WERI-Rb-1 (cell line): ENCODE data around the gene KAT2B.

Experiments used
- DNase-seq: peaks from one replicate; pipeline ENCODE4 v3.0.0-alpha.2; 2020
- H3K27ac ChIP-seq: fragments of 250-450 bp; sonication (Bioruptor Pico); 2 replicates; pipeline ENCODE4 v1.5.1; 2020; ENCODE audit warnings: mild to moderate bottlenecking, moderate library complexity
- H3K27me3 ChIP-seq: fragments of 250-450 bp; sonication (Bioruptor Pico); 2 replicates; pipeline ENCODE4 v1.5.1; 2021; ENCODE audit warnings: mild to moderate bottlenecking, low read depth, moderate library complexity; ENCODE audit not compliant: insufficient read depth, severe bottlenecking
- H3K36me3 ChIP-seq: fragments of 250-450 bp; sonication (Bioruptor Pico); 2 replicates; pipeline ENCODE4 v1.5.1; 2020; ENCODE audit warnings: mild to moderate bottlenecking, moderate library complexity
- H3K4me3 ChIP-seq: 2 replicates; pipeline ENCODE4 v1.5.1; 2011; ENCODE audit warnings: low read depth, mild to moderate bottlenecking, control low read depth, low read length
- H3K9me3 ChIP-seq: fragments of 250-450 bp; sonication (Bioruptor Pico); 2 replicates; pipeline ENCODE4 v1.5.1; 2021; ENCODE audit warnings: mild to moderate bottlenecking, moderate library complexity; ENCODE audit not compliant: severe bottlenecking
- CTCF ChIP-seq: IDR thresholded peaks from 2 replicates; pipeline ENCODE4 v1.5.1; 2011; ENCODE audit warnings: low read depth, mild to moderate bottlenecking, control low read depth, inconsistent platforms, low read length

KAT2B gene

DNA sequence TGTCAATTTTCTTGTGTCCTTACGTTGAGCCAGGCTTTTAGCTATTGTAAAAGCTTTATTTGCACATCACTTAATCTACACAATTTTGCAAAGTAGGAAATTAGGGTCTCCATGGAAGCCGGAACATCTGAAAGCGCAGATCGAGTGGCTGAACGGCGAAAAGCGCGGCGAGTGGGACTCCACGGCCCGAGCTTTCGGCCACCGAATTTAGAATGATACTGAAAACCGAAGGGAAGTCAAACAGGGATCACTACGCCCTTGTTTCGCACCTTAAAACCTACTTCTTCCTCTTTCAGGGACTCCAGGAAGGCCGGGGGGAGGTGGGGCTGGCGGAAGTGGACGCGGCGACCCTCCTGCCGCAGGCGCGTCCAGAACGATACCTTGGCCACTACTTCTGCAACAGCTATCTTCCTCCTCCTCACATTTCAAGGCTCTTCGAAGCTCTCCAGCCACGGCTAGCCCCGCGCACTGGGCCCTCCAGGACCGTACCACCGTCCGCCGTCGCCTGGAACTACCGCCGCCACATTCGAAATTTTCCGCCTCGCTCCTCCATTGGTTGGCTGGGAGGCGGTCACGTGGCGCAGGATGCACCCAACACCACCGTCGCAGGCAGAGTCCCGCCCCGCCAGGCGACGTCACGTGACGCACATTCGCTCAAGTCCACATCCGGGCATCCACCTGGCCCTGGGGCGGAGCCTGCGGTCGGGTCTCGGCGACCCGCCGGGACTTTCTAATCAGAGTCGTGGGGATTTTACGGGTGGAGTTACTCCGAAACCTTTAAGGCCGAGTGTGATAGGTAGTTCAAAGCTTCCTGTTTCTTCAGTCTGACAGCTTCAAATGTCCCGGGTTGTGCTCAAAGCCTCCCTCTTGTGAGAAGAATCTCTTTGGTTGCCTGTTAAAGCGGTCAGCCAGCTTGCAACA, 145.7 kb downstream of the KAT2B start, which contains the start of gene SGO1:
TSS of gene SGO1 (minus strand) at position 528 of the 921 bp plus-strand sequence. CDS start 2,179 bp downstream, outside the sequence.
- DNase-seq = peak; percentile 98
- no peak for TF ChIP-seq CTCF
- Histone ChIP-seq H3K27ac (peak within 1 kb of the TSS; percentile 97), H3K36me3 (peaks cover 39% of the 10 kb centered on the region), H3K4me3 (peak within 1 kb of the TSS; percentile 65), H3K27me3 (no peaks in the 10 kb centered on the region), H3K9me3 (no peaks in the 10 kb centered on the region)

DNA sequence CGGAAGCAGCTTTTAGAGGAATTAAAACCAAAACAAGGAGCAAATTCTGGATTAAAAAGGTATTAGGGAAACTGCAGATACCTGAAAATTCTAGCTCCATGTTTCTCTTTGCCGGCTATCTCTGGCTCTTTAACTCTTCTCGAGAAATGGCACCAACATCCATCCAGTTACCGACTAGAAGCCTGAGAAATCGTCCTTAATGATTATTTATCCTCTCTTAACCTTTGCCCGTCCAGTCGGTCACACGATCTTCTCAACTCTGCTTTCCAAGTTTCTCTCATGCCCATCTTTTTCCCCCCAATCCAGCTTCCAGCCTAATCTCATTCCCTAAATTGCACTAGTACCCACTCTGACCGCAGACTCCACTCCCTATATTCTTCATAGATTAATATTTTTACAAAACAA, 146.4 kb downstream of the KAT2B start:
- Histone ChIP-seq H3K36me3 (peaks cover 33% of the 10 kb centered on the region), H3K27ac (peak overlapping the region; percentile 97), H3K4me3 (peak overlapping the region; percentile 65), H3K9me3 (no peaks in the 10 kb centered on the region), H3K27me3 (no peaks in the 10 kb centered on the region)
- DNase-seq = no peak
- no peak for TF ChIP-seq CTCF

DNA sequence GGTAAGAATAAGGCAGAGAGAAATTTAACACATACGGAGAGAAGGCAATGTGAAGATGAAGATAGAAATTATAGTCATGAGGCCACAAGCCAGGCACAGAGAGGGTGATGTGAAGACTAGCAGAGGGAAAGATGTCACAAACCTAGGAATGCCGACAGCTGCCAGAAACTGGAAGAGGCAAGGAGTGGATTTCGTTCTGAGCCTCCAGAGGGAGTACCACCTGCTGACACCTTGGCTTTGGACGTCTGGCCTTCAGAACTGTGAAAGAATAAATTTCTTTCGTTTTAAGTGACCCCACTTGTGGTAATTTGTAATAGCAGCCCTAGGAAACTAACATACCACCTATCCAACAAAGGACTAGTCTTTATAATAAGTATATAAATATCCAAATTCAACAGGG, 150.7 kb downstream of the KAT2B start:
- no peaks in the 10 kb centered on the region for H3K36me3 ChIP-seq
- no peaks in the 10 kb centered on the region for H3K9me3 ChIP-seq
- peak; percentile 48 for TF ChIP-seq CTCF
- no peak overlapping the region for H3K27ac ChIP-seq
- no peak overlapping the region for H3K4me3 ChIP-seq
- no peaks in the 10 kb centered on the region for H3K27me3 ChIP-seq
- DNase-seq = peak; percentile 27

DNA sequence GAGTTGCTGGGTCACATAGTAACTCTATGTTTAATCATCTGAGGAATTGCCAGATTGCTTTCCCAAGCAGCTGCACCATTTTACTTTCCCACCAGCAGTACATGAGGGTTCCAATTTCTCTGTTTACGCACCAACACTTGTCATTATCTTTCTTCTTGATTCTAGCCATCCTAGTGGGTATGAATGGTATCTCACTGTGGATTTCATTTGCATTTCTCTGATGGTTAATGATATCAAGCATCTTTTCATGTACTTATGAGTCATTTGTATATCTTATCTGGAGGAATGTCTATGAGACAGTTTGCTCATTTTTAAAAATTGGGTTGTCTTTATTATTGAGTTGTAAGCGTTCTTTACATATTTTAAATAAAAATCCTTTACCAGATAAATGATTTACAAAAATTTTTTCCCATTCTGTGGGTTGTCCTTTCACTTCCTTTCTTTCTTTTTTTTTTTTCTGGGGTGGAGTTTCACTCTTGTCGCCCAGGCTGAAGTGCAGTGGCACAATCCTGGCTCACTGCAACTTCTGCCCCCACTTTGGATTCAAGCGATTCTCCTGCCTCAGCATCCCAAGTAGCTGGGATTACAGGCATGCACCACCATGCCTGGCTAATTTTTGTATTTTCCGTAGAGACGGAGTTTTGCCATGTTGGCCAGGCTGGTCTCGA, 154.7 kb downstream of the KAT2B start:
- DNase-seq = no peak
- Histone ChIP-seq H3K27me3 (no peaks in the 10 kb centered on the region), H3K27ac (no peak overlapping the region), H3K36me3 (no peaks in the 10 kb centered on the region), H3K4me3 (no peak overlapping the region), H3K9me3 (no peaks in the 10 kb centered on the region)
- no peak for TF ChIP-seq CTCF

- H3K27ac ChIP-seq = no peak overlapping the region
- DNase-seq = no peak
- H3K4me3 ChIP-seq = no peak overlapping the region
- H3K36me3 ChIP-seq = no peaks in the 10 kb centered on the region
- H3K9me3 ChIP-seq = no peaks in the 10 kb centered on the region
- no peak for TF ChIP-seq CTCF
- no peaks in the 10 kb centered on the region for H3K27me3 ChIP-seq
Measured at GRCh38 chr3:20197775-20198174, 157.5 kb downstream of the KAT2B start.
